Stimulated activated CD8-positive, alpha-beta memory T cell treated with anti-CD3 and anti-CD28 coated beads, Interleukin-15, amount 100 ng/mL, for 1 hour (primary cell): ENCODE results near the gene DPPA4.
"Not testable (repeated sequence)": the region's sequence is repeated elsewhere in the genome, so short reads cannot be mapped to it uniquely, and the experiment has no call there.

Experiments used
- DNase-seq: peaks from one replicate; pipeline ENCODE4 v3.0.0-alpha.2; 2020; ENCODE audit warnings: low read depth

DPPA4 gene, protein sequence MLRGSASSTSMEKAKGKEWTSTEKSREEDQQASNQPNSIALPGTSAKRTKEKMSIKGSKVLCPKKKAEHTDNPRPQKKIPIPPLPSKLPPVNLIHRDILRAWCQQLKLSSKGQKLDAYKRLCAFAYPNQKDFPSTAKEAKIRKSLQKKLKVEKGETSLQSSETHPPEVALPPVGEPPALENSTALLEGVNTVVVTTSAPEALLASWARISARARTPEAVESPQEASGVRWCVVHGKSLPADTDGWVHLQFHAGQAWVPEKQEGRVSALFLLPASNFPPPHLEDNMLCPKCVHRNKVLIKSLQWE

GRCh38 chr3:109337393-109337792 is at the start of gene DPPA4:
Gene DPPA4, minus strand, starts transcription at chr3:109337546. Its CDS starts 29 bp downstream, at chr3:109337517.
- DNase-seq, result no peak

DNA sequence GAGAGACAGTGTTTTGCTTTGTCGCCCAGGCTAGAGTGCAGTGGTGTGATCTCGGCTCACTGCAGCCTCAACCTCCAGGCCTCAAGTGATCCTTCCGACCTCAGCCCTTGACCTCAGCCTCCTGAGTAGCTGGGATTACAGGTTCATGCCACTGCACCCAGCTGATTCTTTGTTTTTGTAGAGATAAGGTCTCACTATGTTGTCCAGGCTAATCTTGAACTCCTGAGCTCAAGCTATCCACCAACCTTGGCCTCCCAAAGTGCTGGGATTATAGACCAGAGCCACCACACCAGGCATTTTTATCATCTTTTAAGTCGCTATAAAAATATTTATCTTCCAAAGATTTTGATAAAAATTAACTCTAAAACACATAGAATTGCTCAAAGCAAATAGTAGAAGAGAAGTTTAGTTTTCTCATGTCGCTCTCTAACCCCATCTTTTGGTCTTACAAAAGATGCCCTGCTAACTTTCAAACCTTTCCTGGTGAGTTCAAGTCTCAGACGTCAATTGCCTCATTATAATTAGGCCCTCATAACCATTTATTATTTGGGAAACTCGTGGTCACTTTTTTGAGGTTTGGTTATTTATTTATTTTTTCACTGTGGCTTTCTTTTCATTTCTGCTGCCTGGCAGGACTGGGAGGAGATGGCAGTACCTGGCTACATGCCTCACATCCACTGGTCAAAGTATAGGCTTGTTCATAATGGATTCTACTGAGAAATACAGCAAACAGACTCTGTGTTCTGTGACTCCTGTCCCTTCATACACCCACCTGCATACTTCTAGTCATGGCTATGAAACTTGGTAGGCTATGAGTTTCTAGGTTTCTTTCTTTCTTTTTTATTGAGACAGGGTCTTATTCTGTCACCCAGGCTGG is 48.3 kb upstream of the DPPA4 start:
- no peak for DNase-seq

DNA sequence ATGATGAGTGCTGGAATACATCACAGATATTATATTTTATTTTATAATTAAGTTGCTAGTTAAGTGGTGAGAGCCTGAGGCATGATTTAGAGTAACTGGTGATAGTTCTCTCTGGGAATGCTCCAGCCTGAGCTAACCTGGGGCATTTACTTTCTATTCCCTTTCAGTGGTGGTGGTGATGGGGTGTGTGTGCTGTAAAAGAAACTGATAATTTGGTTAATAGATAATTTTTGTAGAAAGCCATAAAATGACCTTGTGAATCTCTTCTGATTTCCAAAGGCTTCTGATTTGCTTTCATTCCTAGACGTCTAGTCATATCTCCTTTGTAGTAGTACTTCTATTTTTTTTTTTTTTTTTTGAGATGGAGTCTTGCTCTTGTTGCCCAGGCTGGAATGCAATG is 46.8 kb upstream of the DPPA4 start:
- no peak for DNase-seq

GRCh38 chr3:109382588-109382987 is 45.2 kb upstream of the DPPA4 start:
- no peak for DNase-seq

GRCh38 chr3:109375975-109376374 is 38.6 kb upstream of the DPPA4 start:
- DNase-seq, result no peak

GRCh38 chr3:109374434-109374833 is 37.1 kb upstream of the DPPA4 start:
- DNase-seq, result not testable (repeated sequence)

GRCh38 chr3:109373933-109374332 is 36.6 kb upstream of the DPPA4 start:
- DNase-seq, result no peak

GRCh38 chr3:109372639-109373038 is 35.3 kb upstream of the DPPA4 start:
- DNase-seq, result no peak

DNA sequence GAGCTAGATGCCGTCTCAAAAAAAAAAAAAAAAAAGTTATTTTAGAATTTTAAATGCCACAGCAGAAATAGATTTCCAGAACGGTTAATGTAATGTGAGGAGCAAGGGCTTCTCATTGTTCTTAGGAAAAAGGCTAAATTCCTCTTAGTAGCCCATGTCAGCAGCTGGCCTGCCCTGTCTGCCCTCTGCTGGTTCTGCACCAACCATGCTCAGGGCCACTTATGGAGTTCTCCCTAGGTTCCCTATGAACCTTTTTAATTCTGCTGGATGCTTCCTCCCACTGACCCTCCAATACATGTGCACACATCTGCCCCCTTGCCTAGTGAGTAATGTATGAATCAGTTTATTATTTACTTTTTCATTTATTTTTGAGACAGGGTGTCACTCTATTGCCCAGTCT is 32.2 kb upstream of the DPPA4 start:
- DNase-seq, result no peak

GRCh38 chr3:109364088-109364487 is 26.7 kb upstream of the DPPA4 start:
- DNase-seq, result no peak

DNA sequence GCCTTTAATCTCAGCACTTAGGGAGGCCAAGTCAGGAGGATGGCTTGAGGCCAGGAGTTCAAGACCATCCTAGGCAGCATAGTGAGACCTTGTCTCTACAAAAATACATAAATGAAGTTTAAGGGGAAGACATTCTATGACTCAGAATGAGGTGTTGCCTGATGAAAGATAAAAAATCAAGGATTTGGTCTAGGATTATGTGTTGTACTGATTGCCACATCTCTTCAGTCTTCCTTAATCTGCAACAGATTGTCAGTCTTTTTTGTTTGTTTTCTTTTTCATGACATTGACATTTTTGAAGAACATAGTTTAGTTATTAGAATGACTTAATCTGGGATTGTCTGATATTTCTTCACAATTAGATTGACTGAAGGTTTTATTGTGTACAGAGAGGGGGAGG is 26.3 kb upstream of the DPPA4 start:
- no peak for DNase-seq

- no peak for DNase-seq
Observed at GRCh38 chr3:109362823-109363222, 25.5 kb upstream of the DPPA4 start.

GRCh38 chr3:109358809-109359208 is 21.5 kb upstream of the DPPA4 start:
- DNase-seq, result not testable (repeated sequence)

DNA sequence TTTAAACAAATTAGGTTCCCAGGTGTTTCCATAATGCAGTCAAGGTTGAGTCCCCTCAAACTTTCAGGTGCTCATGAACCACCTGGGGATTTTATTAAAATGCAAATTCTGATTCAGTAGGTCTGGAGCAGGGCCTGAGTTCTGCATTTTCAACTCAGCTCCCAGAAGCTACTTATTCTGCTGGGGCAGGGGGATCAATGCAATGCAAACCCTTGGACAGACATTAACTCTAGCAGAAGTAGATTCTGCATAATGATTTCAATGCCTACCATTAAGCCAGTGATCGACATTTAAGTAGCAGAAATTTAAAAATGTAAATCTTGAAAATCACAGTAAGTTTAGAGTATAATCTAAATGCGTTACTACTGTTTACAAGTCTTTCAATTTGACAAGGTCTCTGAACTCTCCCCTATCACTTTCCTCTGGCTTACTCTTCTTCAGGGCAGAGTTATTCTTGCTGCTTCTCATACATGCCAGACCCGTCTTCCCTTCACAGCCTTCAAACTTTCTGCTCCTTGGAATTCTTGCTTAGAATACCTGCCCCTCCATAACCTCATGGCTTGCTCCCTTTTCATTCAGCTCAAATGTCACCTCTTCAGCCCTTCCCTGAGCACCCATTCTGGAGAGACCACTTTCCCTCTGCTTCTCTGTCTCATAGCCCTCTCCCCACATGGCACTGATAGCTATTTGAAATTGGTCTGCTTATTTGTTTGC is 19.3 kb upstream of the DPPA4 start:
- DNase-seq, result no peak

- no peak for DNase-seq
Observed at GRCh38 chr3:109355625-109356441, 18.5 kb upstream of the DPPA4 start.

- DNase-seq, result no peak
Observed at GRCh38 chr3:109353057-109353456, 15.7 kb upstream of the DPPA4 start.

DNA sequence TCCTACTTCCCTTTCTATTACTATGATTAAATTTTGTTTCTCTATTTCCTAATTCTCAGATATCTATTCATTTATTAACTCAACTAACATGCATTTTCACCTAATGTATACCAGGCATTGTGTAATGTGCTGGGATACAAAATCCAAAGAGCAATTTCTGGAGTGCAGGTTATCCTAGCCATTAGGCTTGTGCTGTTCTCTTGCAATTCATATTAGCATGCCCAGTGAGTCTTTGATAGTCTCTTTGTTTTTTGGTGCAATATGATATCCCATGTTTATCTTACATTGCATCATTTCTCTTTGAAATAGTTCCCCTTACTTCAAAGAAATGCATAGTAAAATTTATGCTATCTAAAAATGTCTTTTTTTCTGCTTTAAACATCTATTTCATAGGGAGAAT is 13.9 kb upstream of the DPPA4 start:
- no peak for DNase-seq

GRCh38 chr3:109346770-109347295 is 9.5 kb upstream of the DPPA4 start:
- DNase-seq, result no peak

DNA sequence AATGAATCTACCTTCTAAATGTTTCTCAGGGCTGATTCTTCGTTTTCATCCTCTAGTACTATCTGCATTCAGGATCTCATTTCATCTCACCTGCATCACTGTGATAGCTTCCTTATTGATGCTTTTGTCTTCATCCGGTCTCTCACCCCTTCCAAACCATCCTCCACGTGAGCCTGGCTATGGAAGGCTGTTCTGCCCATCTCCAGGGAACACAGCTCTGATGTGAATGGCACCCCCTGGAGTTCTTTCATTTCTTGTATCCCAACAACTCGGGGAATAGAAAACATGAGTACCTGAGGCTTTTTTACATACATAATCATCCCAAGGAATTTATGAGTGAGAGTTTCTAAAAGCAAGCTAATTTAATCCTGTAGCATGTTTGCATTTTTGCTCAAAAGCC is 8.8 kb upstream of the DPPA4 start:
- no peak for DNase-seq

DNA sequence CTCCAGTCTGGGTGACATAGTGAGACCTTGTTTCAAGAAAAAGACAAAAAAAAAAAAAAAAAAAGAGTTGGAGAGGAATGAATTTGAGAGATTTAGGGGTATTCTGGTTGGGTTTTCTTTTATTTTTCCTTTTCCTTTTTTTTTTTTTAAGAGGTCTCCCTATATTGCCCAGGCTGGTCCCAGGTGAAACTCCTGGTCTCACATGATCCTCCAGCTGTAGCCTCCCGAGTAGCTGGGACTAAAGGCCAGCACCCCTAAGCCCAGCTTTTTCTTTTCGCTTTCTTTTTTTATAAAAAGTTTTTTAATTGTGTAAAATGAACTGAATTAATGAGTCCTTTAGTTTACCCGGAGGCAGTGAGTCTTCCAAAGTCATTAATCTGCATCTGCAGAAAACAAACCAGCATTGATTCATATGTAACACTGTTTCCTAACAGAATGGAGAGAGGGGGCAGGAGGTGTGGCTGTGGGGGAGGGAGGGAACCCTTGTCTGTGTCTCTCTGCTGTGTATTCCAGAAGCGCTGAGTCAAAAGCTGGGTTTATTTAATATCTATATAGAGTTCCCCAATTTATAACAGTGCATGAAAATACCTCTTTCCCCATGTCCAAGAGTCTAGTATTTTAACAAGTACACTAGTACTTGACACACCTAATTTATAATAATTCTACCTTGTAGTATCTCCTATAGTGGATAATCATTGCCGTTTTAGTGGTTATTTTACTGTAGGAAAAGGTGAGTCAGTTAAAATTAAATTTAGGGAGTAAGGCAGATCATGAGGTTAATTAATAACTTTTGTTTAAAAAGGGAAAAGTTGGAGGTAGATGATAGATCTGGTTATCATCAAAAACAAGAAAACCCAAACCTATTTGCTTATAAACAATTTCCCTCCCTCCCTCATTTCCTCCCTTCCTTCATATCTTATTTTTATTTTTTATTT is 2.6 kb upstream of the DPPA4 start:
- DNase-seq, result no peak
